PC-9 (cell line): Measurements from ENCODE around the gene EYA2. TPM values are rescaled to one million over a fixed set of nuclear protein-coding genes. Genes with fewer than 3 reads are reported as not detected.

ENCODE experiments used
- BruUV-seq: library from RNA; stranded (reverse); fragments of 400-500 nt; replicated peaks from 2 replicates; lab custom pipeline; 2021; lab: Mats Ljungman, UMichigan
- CTCF ChIA-PET: fragments of 300-600 bp; sonication (Branson Sonifier 250); formaldehyde crosslinking; loops from one replicate; lab custom pipeline; 2022; ENCODE audit warnings: antibody characterized with exemption; lab: Charles Lee
- POLR2A ChIA-PET: fragments of 300-600 bp; sonication (Branson Sonifier 250); formaldehyde crosslinking; loops from one replicate; lab custom pipeline; 2022; ENCODE audit warnings: antibody characterized with exemption; ENCODE audit not compliant: unreplicated experiment; lab: Charles Lee
- DNase-seq, 2 experiments: peaks; one replicate each; pipeline versions ENCODE4 v3.0.0 to v3.0.0-alpha.2; 2015 to 2022; ENCODE audit warnings: mixed read lengths in 1 of 2
- H2AFZ ChIP-seq: fragments of 200-600 bp; sonication (generic); 2 replicates; pipeline ENCODE4 v1.8.1; 2017; ENCODE audit warnings: antibody characterized with exemption
- H3F3A ChIP-seq: fragments of 200-600 bp; sonication (generic); 2 replicates; pipeline ENCODE4 v1.8.1; 2017; ENCODE audit warnings: antibody characterized with exemption, mild to moderate bottlenecking, low read depth; ENCODE audit not compliant: insufficient read depth
- H3K27ac ChIP-seq: fragments of 200-600 bp; sonication (generic); 2 replicates; pipeline ENCODE4 v1.6.1; 2016; ENCODE audit warnings: mixed run types
- H3K27me3 ChIP-seq: fragments of 200-600 bp; sonication (generic); 2 replicates; pipeline ENCODE4 v1.6.1; 2016; ENCODE audit warnings: low read depth, mixed run types; ENCODE audit not compliant: insufficient read depth
- H3K36me3 ChIP-seq: fragments of 200-600 bp; sonication (generic); 2 replicates; pipeline ENCODE4 v1.6.1; 2016; ENCODE audit warnings: low read depth, mixed run types
- H3K4me1 ChIP-seq: fragments of 200-600 bp; sonication (generic); replicated peaks from 2 replicates; pipeline ENCODE4 v1.6.1; 2016; ENCODE audit warnings: mixed run types; ENCODE audit not compliant: insufficient read depth
- H3K4me2 ChIP-seq: fragments of 200-600 bp; sonication (generic); 2 replicates; pipeline ENCODE4 v1.6.1; 2017; ENCODE audit warnings: mixed run types
- H3K4me3 ChIP-seq: fragments of 200-600 bp; sonication (generic); 2 replicates; pipeline ENCODE4 v1.6.1; 2016; ENCODE audit warnings: mixed run types
- H3K79me2 ChIP-seq: fragments of 200-600 bp; sonication (generic); 2 replicates; pipeline ENCODE4 v1.6.1; 2017; ENCODE audit warnings: low read depth, mixed run types
- H3K9me2 ChIP-seq: fragments of 200-600 bp; sonication (generic); 2 replicates; pipeline ENCODE4 v1.8.1; 2017; ENCODE audit warnings: mild to moderate bottlenecking; ENCODE audit not compliant: insufficient read depth
- H3K9me3 ChIP-seq: fragments of 200-600 bp; sonication (generic); 2 replicates; pipeline ENCODE4 v1.8.1; 2016; ENCODE audit warnings: low read depth; ENCODE audit not compliant: insufficient read depth
- H4K20me1 ChIP-seq: fragments of 200-600 bp; sonication (generic); 2 replicates; pipeline ENCODE4 v1.8.1; 2017; ENCODE audit not compliant: insufficient read depth
- EZH2 ChIP-seq: fragments of 200-600 bp; sonication (generic); IDR thresholded peaks from 2 replicates; pipeline ENCODE4 v1.8.0; 2017; ENCODE audit warnings: antibody characterized with exemption, low read depth
- intact Hi-C: fragments of 100-400 bp; cut with micrococcal nuclease; formaldehyde crosslinking; loops from one replicate; pipeline ENCODE4 v1.10.0; 2022; ENCODE audit not compliant: unreplicated experiment
- total RNA-seq: library from RNA; stranded (reverse); gene quantifications from 2 replicates; pipeline ENCODE4 v1.2.3, GENCODE V29; 2021
- TF ChIP-seq, protein P1 (sequence below): fragments of 200-600 bp; sonication (generic); conservative IDR thresholded peaks from 2 replicates; pipeline ENCODE4 v1.6.1; 2017; ENCODE audit warnings: mixed run types, antibody characterized with exemption, mild to moderate bottlenecking, moderate library complexity

The EYA2 gene
- total RNA-seq, 1 experiment from 2014 or later, result not detected

DNA sequence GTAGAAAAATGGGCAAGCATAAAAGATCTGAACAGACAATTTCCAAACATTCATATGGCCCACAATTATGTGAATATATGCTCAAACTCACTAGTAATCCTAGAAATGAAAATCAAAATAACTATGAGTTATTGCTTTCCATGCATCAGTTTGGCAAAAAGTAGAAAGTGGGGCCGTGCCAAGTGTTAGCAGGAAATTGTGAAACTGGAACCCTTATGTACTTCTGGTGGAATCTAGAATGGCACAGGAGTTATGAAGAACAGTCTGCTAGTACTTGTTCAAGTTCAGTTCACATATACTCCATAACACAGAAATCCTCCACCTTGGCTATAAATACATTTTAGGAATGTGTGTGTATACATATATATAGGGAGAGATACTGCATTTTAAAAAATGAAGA is 89.8 kb downstream of the EYA2 start:
- H3K36me3 ChIP-seq, result no peaks in the 10 kb centered on the region
- no peaks in the 10 kb centered on the region for H3K27me3 ChIP-seq
- no peak for TF ChIP-seq EZH2
- TF ChIP-seq, protein P1, sequence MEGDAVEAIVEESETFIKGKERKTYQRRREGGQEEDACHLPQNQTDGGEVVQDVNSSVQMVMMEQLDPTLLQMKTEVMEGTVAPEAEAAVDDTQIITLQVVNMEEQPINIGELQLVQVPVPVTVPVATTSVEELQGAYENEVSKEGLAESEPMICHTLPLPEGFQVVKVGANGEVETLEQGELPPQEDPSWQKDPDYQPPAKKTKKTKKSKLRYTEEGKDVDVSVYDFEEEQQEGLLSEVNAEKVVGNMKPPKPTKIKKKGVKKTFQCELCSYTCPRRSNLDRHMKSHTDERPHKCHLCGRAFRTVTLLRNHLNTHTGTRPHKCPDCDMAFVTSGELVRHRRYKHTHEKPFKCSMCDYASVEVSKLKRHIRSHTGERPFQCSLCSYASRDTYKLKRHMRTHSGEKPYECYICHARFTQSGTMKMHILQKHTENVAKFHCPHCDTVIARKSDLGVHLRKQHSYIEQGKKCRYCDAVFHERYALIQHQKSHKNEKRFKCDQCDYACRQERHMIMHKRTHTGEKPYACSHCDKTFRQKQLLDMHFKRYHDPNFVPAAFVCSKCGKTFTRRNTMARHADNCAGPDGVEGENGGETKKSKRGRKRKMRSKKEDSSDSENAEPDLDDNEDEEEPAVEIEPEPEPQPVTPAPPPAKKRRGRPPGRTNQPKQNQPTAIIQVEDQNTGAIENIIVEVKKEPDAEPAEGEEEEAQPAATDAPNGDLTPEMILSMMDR, result no peak
- CTCF ChIA-PET, result no interaction called here
- BruUV-seq, result no TSS peak
- intact Hi-C loops, result no loop called here
- DNase-seq, result no peak
- 0 out of 2 replicates have a peak overlapping the region, but pooled peaks have one; percentile 6 for H3K4me2 ChIP-seq
- H3F3A ChIP-seq, result peaks cover 4% of the 10 kb centered on the region; the same call in 1 of the 2 replicates
- POLR2A ChIA-PET, result no interaction called here
- no peaks in the 10 kb centered on the region for H3K79me2 ChIP-seq
- H3K4me3 ChIP-seq, result no peak overlapping the region
- peaks cover 32% of the 10 kb centered on the region for H3K4me1 ChIP-seq
- no peak overlapping the region for H3K27ac ChIP-seq
- H2AFZ ChIP-seq, result no peak overlapping the region
- no peaks in the 10 kb centered on the region for H3K9me2 ChIP-seq
- no peaks in the 10 kb centered on the region for H4K20me1 ChIP-seq
- H3K9me3 ChIP-seq, result peaks cover 6% of the 10 kb centered on the region

DNA sequence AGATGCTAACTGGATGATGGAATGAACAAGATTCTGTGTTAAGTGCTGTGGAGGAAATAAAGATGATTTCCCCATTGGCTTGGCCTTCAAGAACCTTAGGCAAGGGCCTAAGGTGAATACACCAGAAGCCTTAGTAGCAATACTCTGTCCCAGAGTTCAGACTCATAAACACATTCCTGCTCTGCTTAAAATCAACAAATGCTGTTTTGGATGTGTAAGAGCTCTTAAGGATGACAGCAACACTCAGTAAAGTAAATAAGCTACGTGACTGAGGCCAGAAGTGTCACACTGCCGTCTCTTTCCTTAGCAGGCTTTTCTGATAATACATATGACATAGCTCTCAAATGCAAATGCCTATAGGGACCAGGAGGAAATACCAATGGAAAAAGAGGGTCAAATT is 90.6 kb downstream of the EYA2 start:
- TF ChIP-seq, protein P1, result no peak
- Histone ChIP-seq H4K20me1 (no peaks in the 10 kb centered on the region), H3K36me3 (no peaks in the 10 kb centered on the region), H3K4me2 (no peak overlapping the region), H3K27ac (peak overlapping the region; percentile 27), H2AFZ (no peak overlapping the region), H3K4me3 (no peak overlapping the region), H3K9me3 (peaks cover 6% of the 10 kb centered on the region), H3K4me1 (peaks cover 37% of the 10 kb centered on the region), H3K27me3 (no peaks in the 10 kb centered on the region), H3F3A (peaks cover 8% of the 10 kb centered on the region; the same call in 1 of the 2 replicates), H3K9me2 (no peaks in the 10 kb centered on the region), H3K79me2 (no peaks in the 10 kb centered on the region)
- intact Hi-C loops, result no loop called here
- ChIA-PET POLR2A (no interaction called here), CTCF (no interaction called here)
- no TSS peak for BruUV-seq
- DNase-seq, result peak in 1 of 2 experiments; percentile 91

DNA sequence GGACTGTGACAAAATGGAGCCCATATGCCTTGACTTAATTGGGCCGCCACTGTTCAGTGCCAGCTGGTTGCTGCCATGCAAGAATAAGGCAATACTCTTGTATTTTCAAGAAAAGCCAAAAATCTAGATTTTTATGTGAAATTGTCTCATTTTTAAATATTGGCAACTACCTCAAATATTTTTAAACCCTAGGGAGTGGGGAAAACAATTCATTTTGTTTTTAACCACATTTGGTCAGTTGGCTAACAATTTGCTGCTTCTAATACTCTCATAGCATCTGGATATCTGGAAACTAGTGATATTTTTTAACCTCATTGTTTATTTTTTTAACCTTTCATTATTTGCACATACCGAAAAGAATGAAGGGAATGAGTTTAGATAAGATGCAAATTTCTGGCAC is 91.0 kb downstream of the EYA2 start:
- ChIA-PET CTCF (no interaction called here), POLR2A (no interaction called here)
- no peak for TF ChIP-seq EZH2
- TF ChIP-seq, protein P1, result no peak
- no peaks in the 10 kb centered on the region for H3K27me3 ChIP-seq
- peaks cover 6% of the 10 kb centered on the region for H3K9me3 ChIP-seq
- H4K20me1 ChIP-seq, result no peaks in the 10 kb centered on the region
- peaks cover 10% of the 10 kb centered on the region; the same call in 1 of the 2 replicates for H3F3A ChIP-seq
- intact Hi-C loops, result no loop called here
- no TSS peak for BruUV-seq
- H2AFZ ChIP-seq, result no peak overlapping the region
- no peaks in the 10 kb centered on the region for H3K79me2 ChIP-seq
- no peak overlapping the region for H3K4me3 ChIP-seq
- H3K36me3 ChIP-seq, result no peaks in the 10 kb centered on the region
- no peak overlapping the region for H3K27ac ChIP-seq
- no peaks in the 10 kb centered on the region for H3K9me2 ChIP-seq
- peaks cover 41% of the 10 kb centered on the region for H3K4me1 ChIP-seq
- H3K4me2 ChIP-seq, result no peak overlapping the region
- no peak for DNase-seq
